ENCODE results near the gene LCE1C.

DNA sequence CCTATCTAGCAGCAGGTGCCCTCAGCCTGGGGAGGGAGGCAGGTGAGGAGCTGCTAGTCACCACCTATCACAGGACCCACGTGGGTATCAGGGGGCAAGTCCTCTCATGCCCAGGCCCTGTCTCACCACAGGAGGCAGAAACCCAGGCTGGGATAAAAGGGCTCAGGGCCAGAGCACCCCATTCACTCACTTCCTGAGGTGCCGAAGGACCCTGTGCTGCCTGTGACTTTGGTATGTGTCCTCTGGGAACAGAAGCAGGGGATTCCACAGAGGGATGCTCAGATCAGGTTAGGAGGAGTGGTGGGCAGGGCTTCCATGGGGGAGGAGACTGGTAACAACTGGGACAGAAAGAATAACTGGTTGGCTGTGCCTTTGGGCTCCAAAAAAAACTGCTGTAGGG is 20.4 kb downstream of the LCE1C start, which contains the start of gene LCE1E:
- TF ChIP-seq, protein P1, sequence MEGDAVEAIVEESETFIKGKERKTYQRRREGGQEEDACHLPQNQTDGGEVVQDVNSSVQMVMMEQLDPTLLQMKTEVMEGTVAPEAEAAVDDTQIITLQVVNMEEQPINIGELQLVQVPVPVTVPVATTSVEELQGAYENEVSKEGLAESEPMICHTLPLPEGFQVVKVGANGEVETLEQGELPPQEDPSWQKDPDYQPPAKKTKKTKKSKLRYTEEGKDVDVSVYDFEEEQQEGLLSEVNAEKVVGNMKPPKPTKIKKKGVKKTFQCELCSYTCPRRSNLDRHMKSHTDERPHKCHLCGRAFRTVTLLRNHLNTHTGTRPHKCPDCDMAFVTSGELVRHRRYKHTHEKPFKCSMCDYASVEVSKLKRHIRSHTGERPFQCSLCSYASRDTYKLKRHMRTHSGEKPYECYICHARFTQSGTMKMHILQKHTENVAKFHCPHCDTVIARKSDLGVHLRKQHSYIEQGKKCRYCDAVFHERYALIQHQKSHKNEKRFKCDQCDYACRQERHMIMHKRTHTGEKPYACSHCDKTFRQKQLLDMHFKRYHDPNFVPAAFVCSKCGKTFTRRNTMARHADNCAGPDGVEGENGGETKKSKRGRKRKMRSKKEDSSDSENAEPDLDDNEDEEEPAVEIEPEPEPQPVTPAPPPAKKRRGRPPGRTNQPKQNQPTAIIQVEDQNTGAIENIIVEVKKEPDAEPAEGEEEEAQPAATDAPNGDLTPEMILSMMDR (IDR thresholded peaks at IDR 0.05): no peak
- no peak for TF ChIP-seq POLR2A (IDR thresholded peaks at IDR 0.05)

Data from body of pancreas (tissue), 4 donors.